Measurements from ENCODE around the gene MIX23.

Gene MIX23

GRCh38 chr3:122314228-122314876 is 68.7 kb downstream of the MIX23 start:
- no peak overlapping the region for H3K4me3 Mint-ChIP-seq
- intact Hi-C loops (cut with micrococcal nuclease): no loop called here
- peaks cover 21% of the 10 kb centered on the region for H3K4me1 Mint-ChIP-seq (ENCODE audit: low read depth)
- H3K27me3 Mint-ChIP-seq: no peaks in the 10 kb centered on the region
- no peaks in the 10 kb centered on the region for H3K9me3 Mint-ChIP-seq
- H3K27ac Mint-ChIP-seq: no peak overlapping the region
- H3K36me3 Mint-ChIP-seq (ENCODE audit: low read depth): no peaks in the 10 kb centered on the region

GRCh38 chr3:122313281-122313680 is 69.8 kb downstream of the MIX23 start:
- Mint-ChIP-seq H3K4me3 (no peak overlapping the region), H3K36me3 (ENCODE audit: low read depth) (no peaks in the 10 kb centered on the region), H3K4me1 (ENCODE audit: low read depth) (peaks cover 22% of the 10 kb centered on the region), H3K27me3 (no peaks in the 10 kb centered on the region), H3K9me3 (no peaks in the 10 kb centered on the region), H3K27ac (no peak overlapping the region)
- intact Hi-C loops (cut with micrococcal nuclease): no loop called here

GRCh38 chr3:122312826-122313225 is 70.2 kb downstream of the MIX23 start:
- intact Hi-C loops (cut with micrococcal nuclease): no loop called here
- H3K4me3 Mint-ChIP-seq: no peak overlapping the region

GRCh38 chr3:122310361-122310760 is 72.7 kb downstream of the MIX23 start:
- intact Hi-C loops (cut with micrococcal nuclease): no loop called here
- H3K27me3 Mint-ChIP-seq: no peaks in the 10 kb centered on the region
- no peak overlapping the region for H3K27ac Mint-ChIP-seq
- H3K4me3 Mint-ChIP-seq: no peak overlapping the region
- H3K36me3 Mint-ChIP-seq (ENCODE audit: low read depth): no peaks in the 10 kb centered on the region
- H3K4me1 Mint-ChIP-seq (ENCODE audit: low read depth): peaks cover 32% of the 10 kb centered on the region
- H3K9me3 Mint-ChIP-seq: no peaks in the 10 kb centered on the region

More at GRCh38 chr3:122312826-122313225, 70.2 kb downstream of the MIX23 start:
- H3K36me3 Mint-ChIP-seq (ENCODE audit: low read depth): no peaks in the 10 kb centered on the region
- H3K27ac Mint-ChIP-seq: no peak overlapping the region
- H3K4me1 Mint-ChIP-seq (ENCODE audit: low read depth): peaks cover 26% of the 10 kb centered on the region
- no peaks in the 10 kb centered on the region for H3K27me3 Mint-ChIP-seq
- H3K9me3 Mint-ChIP-seq: no peaks in the 10 kb centered on the region

Measured in dendritic cell treated with granulocyte-macrophage colony-stimulating factor and Interleukin-4, amounts not matched to agents 40 ng/mL and 50 ng/mL, for 4 days (primary cell).